HT1080 (cell line): Measurements from ENCODE around the gene LAPTM4A. TPM values are rescaled to one million over a fixed set of nuclear protein-coding genes. Genes with fewer than 3 reads are reported as not detected.

ENCODE experiments used
- DNase-seq: peaks from one replicate; pipeline ENCODE4 v3.0.0-alpha.2; 2015; ENCODE audit warnings: low read depth
- total RNA-seq: library from RNA; depleted of rRNA; stranded (reverse); fragments of >200 nt; shearing (Covaris generic); gene quantifications from 2 replicates; pipeline ENCODE4 v1.2.3, GENCODE V29; 2014; rRNA removed

The LAPTM4A gene
- total RNA-seq, 1 experiment from 2014 or later: 36.6 TPM

- DNase-seq: no peak
Observed at GRCh38 chr2:19988600-19988999, 62.8 kb downstream of the LAPTM4A start.

GRCh38 chr2:19987936-19988335, 63.5 kb downstream of the LAPTM4A start:
- no peak for DNase-seq

Other genes with a start within 250 kb of the LAPTM4A start
- gene TTC32, start 149.6 kb downstream of the LAPTM4A start, total RNA-seq: 4.5 and 8.3 TPM in 2 replicates
- gene WDR35, start 61.5 kb downstream of the LAPTM4A start, total RNA-seq: 7.6 and 10.4 TPM in 2 replicates
- 0.07 and 0.47 TPM in 2 replicates for gene MATN3, start 39.0 kb downstream of the LAPTM4A start, total RNA-seq
- gene SDC1, start 173.5 kb upstream of the LAPTM4A start, total RNA-seq: 277 and 306 TPM in 2 replicates